HCEC 1CT (cell line): ENCODE results near the gene FSTL4.
"Not testable (repeated sequence)": the region's sequence is repeated elsewhere in the genome, so short reads cannot be mapped to it uniquely, and the experiment has no call there.

Experiments
- DNase-seq: peaks from one replicate; pipeline ENCODE4 v3.0.0-alpha.2; 2017

FSTL4 gene

DNA sequence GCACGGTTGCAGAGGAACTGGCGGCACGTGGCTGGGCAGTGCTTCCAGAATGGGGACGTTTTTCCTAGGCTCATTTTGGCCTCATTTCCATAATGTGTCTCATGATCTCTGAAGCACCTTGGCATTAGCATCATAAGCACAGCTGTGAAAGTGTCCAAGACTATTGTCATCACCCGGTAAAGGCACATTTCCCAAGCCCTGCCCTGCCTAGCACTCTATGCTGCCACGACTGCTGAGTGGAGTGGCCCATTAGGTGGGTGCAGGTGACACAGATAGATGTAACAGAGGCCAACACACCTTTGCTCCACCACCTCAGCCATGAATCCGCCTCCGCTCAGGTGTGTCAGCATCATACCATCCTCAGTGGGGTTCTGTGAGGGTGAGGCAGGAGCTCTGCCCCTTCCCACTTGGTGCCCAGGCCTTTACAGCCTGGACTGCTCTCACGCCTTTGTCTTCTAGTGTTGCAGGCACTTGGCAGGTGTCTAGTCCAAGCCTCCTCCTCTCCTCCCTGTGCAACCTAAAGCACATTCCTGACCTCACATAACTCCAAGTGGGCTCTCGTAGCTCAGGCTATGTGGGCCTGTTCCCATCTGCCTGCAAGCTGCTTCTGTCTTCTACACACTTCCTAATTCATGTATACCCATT, 213.0 kb downstream of the FSTL4 start:
- DNase-seq, result no peak

DNA sequence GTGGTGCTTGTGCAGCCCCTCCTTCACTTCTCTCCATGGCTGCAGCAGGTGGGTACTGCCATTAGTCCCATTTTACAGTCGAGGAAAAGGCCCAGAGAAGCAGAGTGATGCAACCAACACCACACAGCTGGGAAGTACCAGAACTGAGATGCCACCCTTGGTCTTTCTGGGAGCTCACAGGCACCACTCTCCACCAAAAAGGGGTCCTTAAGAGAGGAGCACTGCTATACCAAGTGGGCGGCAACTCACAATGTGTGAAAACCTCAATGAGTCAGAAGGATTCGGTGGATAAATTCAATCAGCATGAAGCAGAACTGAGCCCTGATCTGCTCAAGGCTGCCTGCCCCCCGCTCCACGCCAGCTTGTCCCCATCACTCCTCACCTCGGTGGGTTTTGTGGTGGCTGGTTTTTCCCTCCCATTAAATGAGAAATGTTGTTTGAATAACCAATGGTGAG, 213.7 kb downstream of the FSTL4 start:
- no peak for DNase-seq

DNA sequence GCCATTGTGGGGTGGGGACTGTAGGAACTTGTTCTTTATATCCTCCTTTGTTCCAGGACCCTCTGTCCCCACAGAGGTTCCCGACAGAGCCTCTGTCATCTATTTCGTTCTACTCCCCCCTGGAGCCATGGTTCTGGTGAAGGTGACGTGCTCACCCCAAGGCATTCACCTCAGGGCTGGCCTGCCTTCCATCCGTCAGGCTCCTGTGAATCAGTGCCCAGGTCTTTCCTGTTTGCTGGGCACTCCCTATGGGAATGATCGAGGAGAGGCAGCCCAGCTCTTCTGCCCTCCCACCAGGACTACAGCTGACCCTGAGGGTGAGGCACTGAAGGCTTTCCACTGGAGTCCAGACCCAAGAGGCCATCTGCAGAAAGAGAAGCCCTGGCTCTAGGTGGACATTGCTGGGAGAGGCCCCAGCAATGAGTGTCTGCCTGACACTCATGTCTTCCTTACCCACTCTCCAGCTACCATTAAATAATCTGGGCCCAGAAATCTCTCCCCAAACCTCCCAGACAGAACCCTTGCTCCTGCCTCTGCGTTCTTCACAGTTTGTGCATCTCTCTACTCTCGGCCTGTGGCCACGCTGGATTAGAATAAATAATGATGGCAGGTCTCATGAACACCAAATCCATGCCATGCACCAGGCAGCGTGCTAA, 214.2 kb downstream of the FSTL4 start:
- no peak for DNase-seq

DNA sequence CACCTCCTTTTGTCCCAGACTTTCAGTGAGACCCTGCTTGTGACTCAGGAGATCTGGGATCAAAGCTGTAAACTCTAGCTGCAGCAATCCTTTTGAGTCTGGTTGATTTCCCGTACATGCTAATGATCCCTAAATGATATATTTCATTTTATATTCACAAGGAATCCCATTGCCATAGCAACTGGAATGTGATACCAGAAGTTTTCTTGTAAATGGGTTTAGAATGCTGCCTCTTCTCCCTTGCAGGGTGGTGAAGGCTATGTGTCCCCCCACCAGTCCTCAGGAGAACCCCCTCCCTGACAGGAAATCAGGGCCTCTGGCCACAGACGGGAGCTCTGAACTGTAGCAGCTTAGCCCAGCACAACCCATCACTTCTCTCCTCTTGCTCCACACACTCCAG, 215.0 kb downstream of the FSTL4 start:
- DNase-seq, result no peak

DNA sequence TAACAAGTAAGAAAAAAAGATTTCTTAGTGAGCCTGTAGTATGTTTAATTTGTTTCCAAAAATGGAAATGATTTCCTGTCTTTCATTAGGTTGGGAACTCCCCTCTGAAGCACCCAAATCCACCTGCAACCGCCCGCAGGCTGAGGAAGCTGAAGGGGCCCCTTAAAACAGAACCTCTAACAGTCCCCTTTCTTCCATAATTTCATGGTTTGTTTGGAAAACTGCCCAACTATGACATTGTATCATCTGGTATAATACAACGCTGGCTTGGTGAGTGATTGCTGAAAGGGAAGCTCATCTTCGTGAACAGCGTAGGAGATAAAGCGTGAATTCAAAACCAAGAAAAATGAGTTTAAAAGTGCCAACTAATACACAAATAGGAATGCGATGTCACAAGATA, 215.5 kb downstream of the FSTL4 start:
- DNase-seq, result no peak

DNA sequence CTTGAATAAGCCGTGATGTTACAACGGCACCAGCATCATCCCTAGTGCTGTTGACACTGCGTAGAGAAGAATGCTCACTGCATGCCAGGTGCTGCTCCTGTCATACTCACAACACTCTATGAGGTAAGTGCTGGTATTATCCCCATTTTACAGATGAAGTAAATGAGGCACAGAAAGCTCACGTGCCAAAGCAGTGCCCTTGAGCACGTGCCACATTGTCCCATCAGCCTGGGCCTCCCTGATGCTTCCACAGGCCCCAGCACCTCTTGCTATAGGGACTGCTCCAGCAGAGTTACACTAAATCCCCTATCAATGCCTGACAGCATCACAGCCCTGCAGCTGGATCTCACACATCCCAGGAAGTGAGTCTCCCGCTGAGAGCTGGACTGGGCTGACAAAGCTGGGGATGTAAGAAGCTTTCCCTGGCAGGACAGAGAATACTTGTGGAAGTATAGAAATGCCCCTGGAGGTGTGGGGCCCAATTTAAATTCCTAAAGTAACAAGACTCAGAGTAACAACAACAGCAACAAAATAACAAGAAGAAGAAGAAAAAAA, 216.1 kb downstream of the FSTL4 start:
- DNase-seq, result no peak

DNA sequence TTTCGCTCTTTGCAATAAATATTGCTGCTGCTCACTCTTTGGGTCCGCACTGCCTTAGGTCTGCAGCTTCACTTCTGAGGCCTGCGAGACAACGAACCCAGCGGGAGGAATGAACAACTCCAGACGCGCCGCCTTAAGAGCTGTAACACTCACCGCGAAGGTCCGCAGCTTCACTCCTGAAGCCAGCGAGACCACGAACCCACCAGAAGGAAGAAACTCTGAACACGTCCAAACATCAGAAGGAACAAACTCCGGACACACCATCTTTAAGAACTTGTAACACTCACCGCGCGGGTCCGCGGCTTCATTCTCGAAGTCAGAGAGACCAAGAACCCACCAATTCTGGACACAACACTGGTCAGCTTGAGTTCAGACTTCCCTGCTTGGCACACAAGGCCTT, 217.1 kb downstream of the FSTL4 start:
- DNase-seq, result not testable (repeated sequence)

DNA sequence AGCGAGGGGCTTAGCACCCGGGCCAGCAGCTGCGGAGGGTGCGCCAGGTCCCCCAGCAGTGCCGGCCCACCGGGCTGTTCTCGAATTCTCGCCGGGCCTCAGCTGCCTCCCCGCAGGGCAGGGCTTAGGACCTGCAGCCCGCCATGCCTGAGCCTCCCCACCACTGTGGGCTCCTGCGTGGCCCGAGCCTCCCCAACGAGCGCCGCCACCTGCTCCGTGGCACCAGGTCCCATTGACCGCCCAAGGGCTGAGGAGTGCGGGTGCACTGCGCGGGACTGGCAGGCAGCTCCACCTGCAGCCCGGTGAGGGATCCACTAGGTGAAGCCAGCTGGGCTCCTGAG, 217.9 kb downstream of the FSTL4 start:
- not testable (repeated sequence) for DNase-seq

DNA sequence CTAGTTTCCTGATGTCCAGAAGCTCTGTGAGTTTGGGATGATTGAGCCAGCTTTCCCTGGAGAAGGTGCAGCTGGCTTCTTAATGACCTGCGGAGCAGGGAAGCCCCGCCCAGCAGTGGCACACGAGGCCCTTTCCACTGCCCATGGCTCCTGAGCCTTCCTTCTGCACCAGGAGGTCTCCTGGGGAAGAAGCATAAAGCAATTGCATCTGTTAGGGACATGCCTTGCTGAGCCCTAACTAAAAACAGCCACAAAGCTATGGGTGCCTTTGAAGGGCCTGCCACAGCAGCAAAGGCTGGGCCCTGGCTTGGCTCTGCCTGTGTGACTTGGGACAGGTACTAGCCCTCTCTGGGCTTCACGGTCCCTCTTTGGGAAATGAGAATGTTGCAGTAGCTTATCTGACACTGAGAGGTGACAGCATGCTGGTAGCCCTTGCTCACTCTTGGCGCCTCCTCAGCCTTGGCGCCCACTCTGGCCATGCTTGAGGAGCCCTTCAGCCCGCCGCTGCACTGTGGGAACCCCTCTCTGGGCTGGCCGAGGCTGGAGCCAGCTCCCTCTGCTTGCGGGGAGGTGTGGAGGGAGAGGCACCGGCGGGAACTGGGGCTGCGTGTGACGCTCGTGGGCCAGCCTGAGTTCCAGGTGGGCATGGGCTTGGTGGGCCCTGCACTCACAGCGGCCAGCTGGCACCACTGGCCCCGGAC, 218.4 kb downstream of the FSTL4 start:
- no peak for DNase-seq

DNA sequence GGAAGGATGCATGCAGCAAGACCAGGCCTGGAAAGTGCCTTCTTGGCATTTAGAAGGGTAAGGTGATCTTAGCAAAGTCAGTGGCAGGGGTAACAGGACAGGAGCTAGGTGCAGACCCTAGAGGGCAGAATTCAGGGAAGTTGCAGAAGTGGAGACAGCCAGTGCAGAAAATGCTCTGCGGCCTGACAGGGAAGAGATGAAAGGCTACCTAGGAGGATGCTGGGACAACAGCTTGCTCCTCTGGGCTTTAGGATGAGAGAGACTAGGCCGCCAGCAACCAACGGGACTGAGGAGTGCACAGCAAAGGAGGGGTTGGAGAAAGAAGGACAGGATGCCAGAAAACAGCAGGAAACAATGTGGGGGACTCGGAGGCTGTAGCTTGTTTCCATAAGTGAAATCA, 219.9 kb downstream of the FSTL4 start:
- no peak for DNase-seq

DNA sequence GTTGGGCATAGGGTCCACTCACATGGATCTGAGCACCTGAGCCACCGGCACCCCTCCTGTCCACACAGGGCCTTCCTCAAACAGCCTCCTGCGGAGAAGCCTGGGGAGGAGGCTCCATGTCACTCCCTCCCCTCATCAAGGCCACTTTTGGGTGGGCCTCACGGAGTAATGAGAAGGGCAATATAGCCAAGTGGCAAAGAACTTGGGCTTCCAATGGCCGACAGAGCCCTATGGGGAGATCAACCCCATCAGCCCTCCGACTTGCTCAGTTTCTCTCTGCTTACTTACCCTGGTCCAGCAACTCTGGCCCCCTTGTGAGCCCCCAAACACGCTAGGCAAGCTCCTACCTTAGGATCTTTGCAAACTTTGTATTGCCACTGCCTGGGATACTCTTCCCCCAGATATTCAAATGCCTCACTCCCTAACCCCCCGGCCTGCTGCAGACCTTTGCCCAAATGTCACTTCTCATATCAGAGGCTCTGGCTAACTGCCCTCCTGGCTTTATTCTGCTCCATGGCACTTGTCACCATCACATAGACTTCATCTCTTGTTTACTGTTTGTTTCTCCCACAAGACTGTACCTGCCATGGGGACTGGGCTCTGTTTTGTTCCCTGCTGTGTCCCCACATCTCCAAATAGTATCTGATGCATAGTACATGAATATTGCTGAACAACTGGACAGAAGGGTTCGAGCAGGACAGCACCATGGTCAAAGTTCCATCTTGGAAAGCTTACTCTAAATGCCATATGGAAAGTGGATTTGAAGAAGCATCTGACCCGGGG, 220.8 kb downstream of the FSTL4 start:
- DNase-seq, result no peak

DNA sequence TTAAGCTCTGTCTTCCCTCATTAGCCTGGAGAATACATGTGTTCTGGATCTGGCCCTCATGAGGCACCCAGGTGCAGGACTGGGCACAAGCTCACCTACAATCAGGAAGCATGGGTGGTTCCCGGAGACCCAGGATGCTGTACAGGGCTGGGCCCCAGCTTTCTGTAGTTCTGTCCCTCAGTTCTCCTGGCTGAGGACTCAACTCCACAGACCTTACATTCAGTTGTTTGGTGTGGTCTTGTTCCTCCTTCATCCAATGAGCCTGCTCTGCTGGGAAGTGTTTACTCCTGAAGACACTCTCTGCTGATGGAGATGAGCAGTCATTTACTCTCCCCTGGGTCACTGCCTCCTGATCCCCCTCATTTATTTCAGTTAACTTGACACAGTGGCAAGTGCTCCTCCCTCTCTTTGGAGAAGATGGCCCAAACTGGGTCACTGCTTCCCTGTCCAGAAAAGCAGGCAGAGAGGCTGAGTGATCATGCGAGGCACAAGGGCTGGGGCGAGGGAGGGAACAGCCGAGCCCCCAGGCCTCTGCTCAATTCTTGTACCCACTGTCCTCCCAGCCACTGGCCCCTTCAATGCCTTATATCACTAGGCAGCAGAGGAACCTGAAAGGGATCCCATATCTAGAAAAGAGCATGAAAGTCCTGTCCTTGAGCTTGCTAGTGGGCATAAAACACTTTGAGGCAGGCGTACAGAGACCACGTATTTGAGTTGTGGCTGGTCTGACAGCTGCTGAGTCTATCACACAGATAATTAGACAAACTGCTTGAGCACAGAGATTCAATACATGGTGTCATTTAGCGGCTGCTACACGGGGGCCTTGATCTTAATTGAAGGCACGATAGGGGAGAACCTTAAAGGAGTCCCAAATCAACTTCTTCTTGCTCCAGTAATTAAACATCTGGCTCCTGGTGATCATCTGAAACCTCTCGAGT, 221.7 kb downstream of the FSTL4 start:
- no peak for DNase-seq

DNA sequence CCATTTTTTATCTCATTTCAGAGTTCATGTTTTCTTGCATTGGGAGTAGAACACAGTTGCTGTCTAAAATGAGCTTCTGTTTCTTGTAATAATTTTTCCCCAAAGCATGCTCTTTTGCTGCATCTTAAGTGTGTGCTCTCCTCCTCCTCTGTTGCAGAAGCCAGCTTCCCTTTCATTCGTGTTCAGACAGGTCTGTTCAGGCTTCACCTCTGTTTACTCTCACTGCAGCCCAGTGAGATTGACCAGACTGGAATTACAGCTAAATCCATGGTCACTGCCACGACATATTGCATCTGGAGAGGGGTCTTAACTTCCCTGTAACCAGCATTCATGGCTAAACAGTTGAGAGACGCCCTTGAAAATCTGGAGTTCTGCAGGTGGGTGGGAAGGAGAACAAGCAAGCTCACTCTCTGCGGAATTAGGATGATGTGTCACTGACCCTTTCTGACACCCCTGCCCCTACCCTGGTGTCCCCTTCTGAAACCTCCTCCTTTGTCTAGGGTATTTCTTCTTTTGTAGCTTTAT, 223.2 kb downstream of the FSTL4 start:
- no peak for DNase-seq

DNA sequence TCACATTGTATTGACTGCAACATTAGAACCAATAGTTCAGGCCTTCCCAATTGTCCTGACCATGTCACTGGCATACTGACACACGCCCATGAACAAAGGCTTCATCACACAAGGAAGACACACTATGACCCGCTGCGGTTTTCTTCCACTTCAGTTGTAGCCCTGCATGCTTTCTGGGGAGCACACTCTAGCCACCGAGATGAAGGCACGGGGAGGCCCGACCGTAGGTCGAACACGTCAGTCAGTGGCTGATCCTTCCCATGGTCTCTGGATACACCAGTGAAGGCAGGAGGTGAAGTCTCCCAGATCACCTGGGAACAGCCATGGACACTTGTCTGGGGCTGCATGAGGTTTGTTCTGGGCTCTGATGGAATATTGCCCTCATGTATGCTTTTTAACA, 224.7 kb downstream of the FSTL4 start:
- DNase-seq, result no peak

DNA sequence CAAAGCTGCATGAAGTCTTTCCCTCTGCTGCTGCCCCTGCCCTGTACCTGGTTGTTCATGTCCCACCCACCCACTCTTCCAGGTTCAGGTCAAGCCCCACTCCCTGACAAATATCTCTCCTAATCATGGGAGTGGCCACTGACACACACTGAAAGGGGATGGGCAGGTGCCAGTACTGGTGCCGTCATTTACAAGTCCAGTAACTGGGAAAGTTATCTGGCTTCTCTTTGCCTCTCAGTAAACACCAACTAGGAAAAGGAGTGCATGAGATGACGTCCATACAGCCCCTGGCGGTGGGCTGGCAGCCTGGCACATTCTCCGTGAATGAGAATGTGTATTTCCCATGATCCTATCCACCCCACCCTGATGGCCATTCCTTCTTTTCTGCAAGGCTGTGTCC, 225.2 kb downstream of the FSTL4 start:
- no peak for DNase-seq

DNA sequence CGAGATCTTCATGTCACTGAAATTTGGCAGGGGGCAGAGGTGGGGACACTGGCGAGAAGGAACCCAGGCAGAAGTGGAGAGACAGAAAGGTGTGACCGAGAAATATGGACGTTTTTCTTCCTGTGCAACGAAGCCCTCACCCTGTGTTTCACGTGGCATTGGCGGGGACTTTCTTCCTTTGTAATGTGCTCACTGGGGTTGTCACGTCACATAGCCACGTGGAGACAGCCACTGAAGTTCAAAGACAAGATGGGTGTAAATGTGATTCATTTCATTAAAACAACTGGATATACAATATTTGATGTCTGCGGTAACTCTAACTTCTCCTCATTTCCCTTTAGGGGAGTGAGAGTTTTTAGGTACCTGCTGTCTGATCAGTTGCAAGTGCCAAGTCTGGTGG, 225.7 kb downstream of the FSTL4 start:
- no peak for DNase-seq

DNA sequence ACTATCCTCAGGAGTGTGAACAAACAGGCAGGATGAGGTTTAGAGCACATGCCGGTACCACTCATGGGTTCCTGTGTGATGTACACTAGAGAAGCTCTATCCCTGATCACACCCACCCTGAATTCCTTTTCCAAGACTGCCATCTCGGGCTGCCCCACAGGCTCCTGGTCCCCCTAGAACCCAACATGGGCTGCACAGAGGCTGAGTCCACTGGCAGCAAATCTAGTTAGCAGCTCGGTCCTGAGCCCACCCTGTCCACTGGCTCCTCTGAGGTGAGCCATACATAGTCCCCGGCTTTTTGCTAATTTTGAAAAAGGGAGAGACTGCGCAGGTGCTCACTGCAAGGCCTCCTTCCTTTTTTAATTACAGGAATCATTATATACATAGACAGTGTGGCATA, 227.0 kb downstream of the FSTL4 start:
- DNase-seq, result no peak

DNA sequence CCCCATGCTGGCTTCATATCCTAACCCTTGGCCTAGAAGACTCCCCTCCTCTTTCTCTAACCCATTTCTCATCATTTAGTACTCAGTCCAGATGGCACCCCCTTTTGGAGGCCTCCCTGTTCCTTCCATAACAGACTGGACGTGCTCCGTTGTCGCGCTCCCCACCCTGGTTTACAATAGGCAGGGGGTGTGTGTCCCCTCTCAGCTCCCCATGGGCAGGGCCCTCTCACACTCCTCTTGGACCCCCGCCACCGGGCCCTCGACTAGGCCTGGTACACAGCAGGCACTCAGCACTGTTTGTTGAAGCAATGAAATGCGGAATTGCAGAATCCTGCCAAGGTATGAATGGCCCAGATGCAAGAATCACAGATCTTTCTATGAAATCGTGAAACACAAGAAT, 227.4 kb downstream of the FSTL4 start:
- no peak for DNase-seq

DNA sequence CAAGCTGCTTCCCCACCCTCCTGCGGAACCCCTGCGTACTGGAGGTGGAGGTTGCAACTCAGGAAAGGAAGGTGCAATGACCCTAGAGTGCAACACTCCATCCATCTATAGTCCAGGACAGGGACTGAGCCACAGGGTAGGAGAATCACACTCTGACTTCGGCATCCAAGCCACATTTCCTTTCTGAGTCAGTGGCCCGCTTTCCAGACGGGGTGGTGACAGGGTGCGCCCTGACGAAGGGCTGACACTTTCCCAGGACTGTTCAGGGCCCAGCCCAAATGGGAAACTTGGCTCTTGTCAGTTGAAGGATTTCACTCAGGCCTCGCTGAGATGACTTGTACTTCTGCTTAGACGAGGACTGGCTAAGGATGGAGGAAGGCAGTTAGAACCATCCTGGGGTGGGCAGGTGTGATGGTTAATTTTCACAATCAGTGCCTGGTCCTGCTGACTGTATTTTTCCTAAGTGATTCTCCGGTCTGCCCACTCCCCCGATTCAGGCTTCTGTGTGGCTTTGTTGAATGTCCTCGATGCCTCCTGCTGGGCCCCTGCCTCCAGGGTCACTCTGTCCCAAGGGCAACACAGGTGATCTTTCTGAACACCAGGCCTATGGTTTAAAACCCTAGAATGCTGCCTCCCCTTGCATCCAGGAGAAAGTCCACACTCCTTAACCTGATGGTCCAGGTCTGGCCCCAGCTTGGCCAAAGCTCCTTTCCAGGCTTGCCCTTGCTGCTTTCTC, 228.1 kb downstream of the FSTL4 start:
- no peak for DNase-seq

DNA sequence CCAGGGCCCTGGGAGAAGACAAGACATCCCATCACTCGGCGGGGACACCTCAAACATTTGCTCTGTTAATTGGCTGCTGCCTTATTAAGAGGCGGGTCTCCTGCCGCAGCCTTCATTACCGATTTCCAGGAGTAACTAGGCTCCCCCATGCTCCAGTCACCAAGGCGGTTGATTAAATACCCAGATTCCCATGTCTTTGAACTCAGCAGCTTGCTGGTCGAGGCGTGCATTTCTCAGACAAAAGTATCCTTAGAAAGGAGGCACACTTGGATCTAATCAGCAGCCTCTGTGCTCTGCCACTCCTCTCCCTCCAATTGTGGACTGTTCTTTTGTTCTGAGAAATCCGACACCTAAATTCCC, 228.8 kb downstream of the FSTL4 start:
- no peak for DNase-seq
